Measurements from ENCODE around the gene ADAMTS12. TPM values are rescaled to one million over a fixed set of nuclear protein-coding genes. Genes with fewer than 3 reads are reported as not detected.

ADAMTS12 gene
- total RNA-seq, 3 donors from 2014 or later, result 0.69 to 2.9 (median 0.72) TPM

GRCh38 chr5:33776151-33776660, 115.6 kb downstream of the ADAMTS12 start:
- Histone ChIP-seq H3K4me3 (no peak overlapping the region), H3K9me3 (peaks cover 3% of the 10 kb centered on the region), H3K4me1 (ENCODE audit: low read depth) (no peaks in the 10 kb centered on the region), H3K36me3 (ENCODE audit: low read depth) (no peaks in the 10 kb centered on the region)
- no peak for TF ChIP-seq CTCF (IDR thresholded peaks at IDR 0.05)
- DNase-seq (no peak), ATAC-seq (no peak)
- intact Hi-C loops (cut with DNase I, micrococcal nuclease), result no loop called here

- H3K36me3 ChIP-seq (ENCODE audit: low read depth), result no peaks in the 10 kb centered on the region
Observed at GRCh38 chr5:33774341-33774740, 117.4 kb downstream of the ADAMTS12 start.

DNA sequence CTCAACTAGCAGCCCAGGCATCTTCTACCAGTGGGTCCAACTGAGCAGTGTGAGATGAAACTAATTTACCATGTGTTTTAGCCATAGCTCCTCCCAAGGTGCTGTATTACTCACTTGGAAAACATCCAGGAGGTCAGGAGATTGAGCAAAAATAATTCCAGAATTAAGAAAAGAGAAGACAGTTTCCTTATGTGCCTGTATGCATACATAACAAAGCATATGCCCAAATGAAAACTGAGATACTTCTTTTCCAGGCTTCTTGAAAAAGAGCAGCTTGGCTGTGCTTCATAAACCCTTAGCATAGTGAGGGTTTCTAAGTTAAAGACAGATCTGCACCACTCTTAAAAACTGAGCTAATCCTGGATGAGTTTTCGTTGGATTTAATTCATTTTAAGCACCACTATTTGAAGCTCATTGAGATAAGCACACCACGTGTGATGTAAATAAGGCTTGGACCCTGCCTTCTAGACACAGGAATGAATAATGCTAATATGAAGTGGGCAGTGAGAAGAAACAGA, 119.4 kb downstream of the ADAMTS12 start:
- TF ChIP-seq CTCF (IDR thresholded peaks at IDR 0.05), result no peak
- DNase-seq, result no peak

More at GRCh38 chr5:33774341-33774740, 117.4 kb downstream of the ADAMTS12 start:
- Histone ChIP-seq H3K9me3 (peaks cover 3% of the 10 kb centered on the region), H3K4me1 (ENCODE audit: low read depth) (no peaks in the 10 kb centered on the region), H3K4me3 (no peak overlapping the region)
- DNase-seq (no peak), ATAC-seq (no peak)
- TF ChIP-seq CTCF (IDR thresholded peaks at IDR 0.05), result no peak
- intact Hi-C loops (cut with DNase I, micrococcal nuclease), result no loop called here

GRCh38 chr5:33769968-33770367, 121.8 kb downstream of the ADAMTS12 start:
- ATAC-seq (no peak), DNase-seq (no peak)
- TF ChIP-seq CTCF (IDR thresholded peaks at IDR 0.05), result no peak
- intact Hi-C loops (cut with DNase I, micrococcal nuclease), result no loop called here
- no peaks in the 10 kb centered on the region for H3K4me1 ChIP-seq (ENCODE audit: low read depth)
- no peaks in the 10 kb centered on the region for H3K9me3 ChIP-seq
- H3K36me3 ChIP-seq (ENCODE audit: low read depth), result no peaks in the 10 kb centered on the region
- H3K4me3 ChIP-seq, result no peak overlapping the region

More for the DNA sequence above, 119.4 kb downstream of the ADAMTS12 start:
- Histone ChIP-seq H3K4me1 (ENCODE audit: low read depth) (no peaks in the 10 kb centered on the region), H3K4me3 (no peak overlapping the region), H3K9me3 (no peaks in the 10 kb centered on the region), H3K36me3 (ENCODE audit: low read depth) (no peaks in the 10 kb centered on the region)
- intact Hi-C loops (cut with DNase I, micrococcal nuclease), result no loop called here
- ATAC-seq, result no peak

- no peak for TF ChIP-seq CTCF (IDR thresholded peaks at IDR 0.05)
- no peak for DNase-seq
- intact Hi-C loops (cut with DNase I, micrococcal nuclease), result no loop called here
- Histone ChIP-seq H3K9me3 (no peaks in the 10 kb centered on the region), H3K4me3 (no peak overlapping the region), H3K36me3 (ENCODE audit: low read depth) (no peaks in the 10 kb centered on the region), H3K4me1 (ENCODE audit: low read depth) (no peaks in the 10 kb centered on the region)
- no peak for ATAC-seq
Observed at GRCh38 chr5:33769196-33769595, 122.6 kb downstream of the ADAMTS12 start.

GRCh38 chr5:33766023-33766422, 125.8 kb downstream of the ADAMTS12 start:
- no peaks in the 10 kb centered on the region for H3K9me3 ChIP-seq
- intact Hi-C loops (cut with DNase I, micrococcal nuclease), result no loop called here
- no peak for TF ChIP-seq CTCF (IDR thresholded peaks at IDR 0.05)

More at GRCh38 chr5:33766023-33766422, 125.8 kb downstream of the ADAMTS12 start:
- no peak for ATAC-seq
- no peak overlapping the region for H3K4me3 ChIP-seq
- no peaks in the 10 kb centered on the region for H3K36me3 ChIP-seq (ENCODE audit: low read depth)
- no peaks in the 10 kb centered on the region for H3K4me1 ChIP-seq (ENCODE audit: low read depth)
- no peak for DNase-seq
